H1 (cell line): Measurements from ENCODE around the gene IL7R. TPM values are rescaled to one million over a fixed set of nuclear protein-coding genes. Genes with fewer than 3 reads are reported as not detected.

Experiments
- CTCF ChIA-PET: fragments of 300-600 bp; sonication (Branson Sonifier 250); formaldehyde crosslinking; loops from one replicate; lab custom pipeline; 2021; ENCODE audit not compliant: partially characterized antibody; lab: Charles Lee
- POLR2A ChIA-PET: fragments of 300-600 bp; sonication (Branson Sonifier 250); formaldehyde crosslinking; loops from one replicate; lab custom pipeline; 2021; ENCODE audit warnings: inconsistent platforms; ENCODE audit not compliant: partially characterized antibody; lab: Charles Lee
- DNase-seq, 2 experiments: peaks; one replicate each; pipeline versions ENCODE4 v3.0.0 to v3.0.0-alpha.2; 2010 to 2022; ENCODE audit warnings: low spot score in 2 of 2, low read depth in 1 of 2, mixed read lengths in 1 of 2
- FAIRE-seq: peaks from 2 replicates; lab custom pipeline; 2011; peaks lifted over from hg19 to GRCh38; lab: Jason Lieb, UNC
- H2AFZ ChIP-seq: 2 replicates; pipeline ENCODE4 v1.8.1; 2012; ENCODE audit warnings: low read length, inconsistent platforms
- H2AK5ac ChIP-seq: 2 replicates; pipeline ENCODE4 v1.6.1; 2013; ENCODE audit warnings: low read depth, low read length
- H2BK120ac ChIP-seq: replicated peaks from 2 replicates; pipeline ENCODE3; 2013; ENCODE audit warnings: low read depth, low read length, inconsistent platforms
- H2BK12ac ChIP-seq: 2 replicates; pipeline ENCODE4 v1.6.1; 2013; ENCODE audit warnings: low read depth, low read length
- H2BK15ac ChIP-seq: 2 replicates; pipeline ENCODE4 v1.6.1; 2013; ENCODE audit warnings: low read length
- H2BK20ac ChIP-seq: 2 replicates; pipeline ENCODE4 v1.6.1; 2013; ENCODE audit warnings: low read length
- H2BK5ac ChIP-seq: 2 replicates; pipeline ENCODE4 v1.6.1; 2013; ENCODE audit warnings: low read depth, low read length
- H3K14ac ChIP-seq: 2 replicates; pipeline ENCODE4 v1.6.1; 2013; ENCODE audit warnings: inconsistent platforms; ENCODE audit not compliant: insufficient read length
- H3K18ac ChIP-seq: 2 replicates; pipeline ENCODE4 v1.6.1; 2013; ENCODE audit warnings: low read length; ENCODE audit errors: extremely low read depth
- H3K23ac ChIP-seq: 2 replicates; pipeline ENCODE4 v1.6.1; 2013; ENCODE audit warnings: inconsistent platforms; ENCODE audit not compliant: insufficient read length
- H3K23me2 ChIP-seq: 2 replicates; pipeline ENCODE4 v1.6.1; 2013; ENCODE audit warnings: low read depth, low read length
- H3K27ac ChIP-seq: 2 replicates; pipeline ENCODE4 v1.6.1; 2011; ENCODE audit warnings: low read depth, low read length, inconsistent platforms
- H3K27me3 ChIP-seq, 4 experiments: replicated peaks in 1 of 4; 1 replicate in 1 of 4; 2 replicates in 3 of 4; pipeline versions ENCODE4 v1.6.1 to v1.8.1; 2011 to 2013; ENCODE audit warnings: low read length in 3 of 4, mild to moderate bottlenecking in 3 of 4, inconsistent platforms in 2 of 4, mixed read lengths in 2 of 4, moderate library complexity in 1 of 4; ENCODE audit not compliant: control insufficient read depth in 3 of 4, insufficient read depth in 3 of 4; ENCODE audit errors: extremely low read depth in 1 of 4
- H3K36me3 ChIP-seq, 4 experiments: 2 replicates each; pipeline versions ENCODE4 v1.6.1 to v1.8.1; 2011 to 2013; ENCODE audit warnings: mild to moderate bottlenecking in 4 of 4, low read length in 3 of 4, moderate library complexity in 2 of 4, control low read depth in 1 of 4, inconsistent platforms in 1 of 4; ENCODE audit not compliant: insufficient read depth in 4 of 4, control insufficient read depth in 2 of 4
- H3K4ac ChIP-seq: replicated peaks from 2 replicates; pipeline ENCODE3; 2013; ENCODE audit warnings: low read length, low read depth, mixed read lengths, inconsistent platforms; ENCODE audit not compliant: insufficient read length
- H3K4me1 ChIP-seq, 4 experiments: replicated peaks in 1 of 4; 1 replicate in 1 of 4; 2 replicates in 3 of 4; pipeline versions ENCODE4 v1.6.1 to v1.8.1; 2011 to 2013; ENCODE audit warnings: low read length in 3 of 4, inconsistent platforms in 2 of 4, mixed read lengths in 1 of 4; ENCODE audit not compliant: insufficient read depth in 4 of 4, control insufficient read depth in 3 of 4
- H3K4me2 ChIP-seq, 2 experiments: 2 replicates each; pipeline versions ENCODE4 v1.6.1 to v1.8.1; 2011 to 2013; ENCODE audit warnings: low read depth in 2 of 2, low read length in 2 of 2, control low read depth in 1 of 2, inconsistent platforms in 1 of 2, mild to moderate bottlenecking in 1 of 2; ENCODE audit not compliant: insufficient read depth in 1 of 2
- H3K4me3 ChIP-seq, 4 experiments: fragments of 200-600, 300-600 bp in 1 of 4; sonication (generic), shearing (Covaris generic), sonication (Bioruptor Twin) in 1 of 4; 2 replicates each; pipeline versions ENCODE4 v1.5.1 to v1.8.1; 2011 to 2016; ENCODE audit warnings: low read length in 4 of 4, low read depth in 3 of 4, control low read depth in 2 of 4, inconsistent platforms in 2 of 4, mild to moderate bottlenecking in 2 of 4, mixed read lengths in 1 of 4, moderate library complexity in 1 of 4; ENCODE audit not compliant: insufficient read depth in 2 of 4; ENCODE audit errors: extremely low read depth in 1 of 4
- H3K56ac ChIP-seq: replicated peaks from 2 replicates; pipeline ENCODE3; 2013; ENCODE audit warnings: low read depth, mild to moderate bottlenecking, mixed read lengths, low read length, inconsistent platforms; ENCODE audit not compliant: insufficient read length
- H3K79me1 ChIP-seq: 2 replicates; pipeline ENCODE4 v1.6.1; 2013; ENCODE audit warnings: low read depth, low read length, control low read depth
- H3K79me2 ChIP-seq, 2 experiments: 2 replicates each; pipeline versions ENCODE4 v1.6.1 to v1.8.1; 2012 to 2013; ENCODE audit warnings: low read length in 2 of 2, mild to moderate bottlenecking in 2 of 2, inconsistent platforms in 1 of 2; ENCODE audit not compliant: insufficient read depth in 2 of 2, control insufficient read depth in 1 of 2
- H3K9ac ChIP-seq, 4 experiments: replicated peaks in 1 of 4; 1 replicate in 1 of 4; 2 replicates in 3 of 4; pipeline versions ENCODE4 v1.6.1 to v1.8.1; 2011 to 2013; ENCODE audit warnings: low read depth in 3 of 4, low read length in 3 of 4, control low read depth in 2 of 4, mild to moderate bottlenecking in 2 of 4, moderate library complexity in 2 of 4, inconsistent platforms in 1 of 4; ENCODE audit errors: extremely low read depth in 1 of 4
- H3K9me3 ChIP-seq, 2 experiments: 2 replicates each; pipeline versions ENCODE4 v1.6.1 to v1.8.1; 2012 to 2013; ENCODE audit warnings: mild to moderate bottlenecking in 2 of 2, moderate library complexity in 2 of 2, control low read depth in 1 of 2, inconsistent platforms in 1 of 2, low read depth in 1 of 2, low read length in 1 of 2, mixed read lengths in 1 of 2; ENCODE audit not compliant: insufficient read depth in 2 of 2
- H4K20me1 ChIP-seq, 2 experiments: replicated peaks in 1 of 2; 2 replicates each; pipeline versions ENCODE3 to v1.8.1; 2011 to 2013; ENCODE audit warnings: inconsistent platforms in 2 of 2, low read length in 2 of 2, mild to moderate bottlenecking in 1 of 2; ENCODE audit not compliant: insufficient read depth in 2 of 2, control insufficient read depth in 1 of 2
- H4K5ac ChIP-seq: 2 replicates; pipeline ENCODE4 v1.6.1; 2013; ENCODE audit warnings: low read length, low read depth, mixed read lengths, inconsistent platforms; ENCODE audit not compliant: insufficient read length
- H4K8ac ChIP-seq: 2 replicates; pipeline ENCODE4 v1.8.0; 2013; ENCODE audit warnings: mild to moderate bottlenecking, moderate library complexity, low read length, inconsistent platforms; ENCODE audit not compliant: insufficient read depth; ENCODE audit errors: extremely low read depth
- H4K91ac ChIP-seq: replicated peaks from 2 replicates; pipeline ENCODE3; 2013; ENCODE audit warnings: low read length, mixed read lengths, inconsistent platforms; ENCODE audit not compliant: insufficient read length
- EZH2 ChIP-seq: fragments of 200-600 bp; sonication (generic); IDR thresholded peaks from 2 replicates; pipeline ENCODE4 v1.7.1; 2012; ENCODE audit warnings: low read depth, mild to moderate bottlenecking, moderate library complexity, low read length, inconsistent platforms; ENCODE audit not compliant: severe bottlenecking
- HDAC2 ChIP-seq, 2 experiments: fragments of 300-600 bp in 1 of 2; sonication (generic) in 1 of 2; IDR thresholded peaks; 2 replicates each; pipeline ENCODE4 v1.6.1; 2011 to 2012; ENCODE audit warnings: low read depth in 2 of 2, low read length in 2 of 2, mild to moderate bottlenecking in 2 of 2, moderate library complexity in 2 of 2, borderline replicate concordance in 1 of 2, inconsistent platforms in 1 of 2
- KDM1A ChIP-seq: fragments of 200-600, 300-600 bp; sonication (generic); IDR thresholded peaks from 2 replicates; pipeline ENCODE4 v1.7.1; 2016; ENCODE audit warnings: mild to moderate bottlenecking, low read length, borderline replicate concordance
- NANOG ChIP-seq: IDR thresholded peaks from 2 replicates; pipeline ENCODE4 v1.6.1; 2011; ENCODE audit warnings: low read length, low read depth, mild to moderate bottlenecking, inconsistent platforms; ENCODE audit not compliant: insufficient read depth, poor library complexity, severe bottlenecking
- PHF8 ChIP-seq: fragments of 200-600 bp; sonication (generic); conservative IDR thresholded peaks from 2 replicates; pipeline ENCODE4 v1.7.1; 2012; ENCODE audit warnings: low read depth, mild to moderate bottlenecking, inconsistent platforms, low read length, moderate library complexity
- RBBP5 ChIP-seq: IDR thresholded peaks from 2 replicates; pipeline ENCODE4 v1.7.1; 2012; ENCODE audit warnings: low read depth, mild to moderate bottlenecking, inconsistent platforms, low read length, moderate library complexity, borderline replicate concordance
- SAP30 ChIP-seq: fragments of 300-600 bp; sonication (generic); IDR thresholded peaks from 2 replicates; pipeline ENCODE4 v1.7.1; 2012; ENCODE audit warnings: low read length, moderate library complexity, mild to moderate bottlenecking, inconsistent platforms; ENCODE audit not compliant: insufficient read depth, insufficient replicate concordance
- TAF1 ChIP-seq: IDR thresholded peaks from 2 replicates; pipeline ENCODE4 v1.6.1; 2011; ENCODE audit warnings: mild to moderate bottlenecking, low read depth, low read length
- TBP ChIP-seq: IDR thresholded peaks from 2 replicates; pipeline ENCODE4 v1.6.1; 2011; ENCODE audit warnings: low read depth, low read length, improper control_type of control experiment
- WGBS, 2 experiments: shearing (Covaris generic) in 1 of 2; methylation state at CpG; one replicate each; pipeline versions ENCODE4 v1.1.6 to v1.1.7; 2013 to 2015; ENCODE audit warnings: low lambda C conversion rate in 2 of 2, mixed read lengths in 2 of 2, inconsistent platforms in 1 of 2, low coverage in 1 of 2, missing lambda C conversion rate in 1 of 2; ENCODE audit not compliant: insufficient replicate concordance in 2 of 2, insufficient coverage in 1 of 2, insufficient read length in 1 of 2; ENCODE audit errors: extremely low coverage in 1 of 2, missing lambda C conversion rate in 1 of 2; 5-methylcytosine and 5-hydroxymethylcytosine counted together
- polyA plus RNA-seq, 7 experiments: library from polyadenylated mRNA; depleted of rRNA in 3 of 7; stranded (reverse) in 5 of 7; unstranded in 2 of 7; fragments of >200 nt in 5 of 7; fragments of 200-250 nt in 2 of 7; gene quantifications; 1 replicate in 5 of 7; 2 replicates in 1 of 7; 4 replicates in 1 of 7; pipeline versions ENCODE4 v1.2.1 to v1.2.3, GENCODE V29; 2011 to 2013; ENCODE audit warnings: missing spikeins in 2 of 7, mixed read lengths in 2 of 7
- total RNA-seq: library from RNA; stranded (reverse); fragmentation: NEBNext Ultra II Directional; extraction: Animal tissue kit (Norgen Biotek cat#: 25700); gene quantifications from 2 replicates; pipeline ENCODE4 v1.2.1, GENCODE V29; 2021
- TF ChIP-seq, protein P1 (sequence below): IDR thresholded peaks from 2 replicates; pipeline ENCODE4 v1.6.1; 2011; ENCODE audit warnings: low read length, improper control_type of control experiment
- TF ChIP-seq, protein P2 (sequence below): IDR thresholded peaks from 2 replicates; pipeline ENCODE4 v1.6.1; 2012; ENCODE audit warnings: inconsistent platforms

The IL7R gene
- total and polyA plus RNA-seq, 2 of the 8 experiments (the other 6 are each of a cell fraction or from before 2014, with no cell fraction given): not detected

DNA sequence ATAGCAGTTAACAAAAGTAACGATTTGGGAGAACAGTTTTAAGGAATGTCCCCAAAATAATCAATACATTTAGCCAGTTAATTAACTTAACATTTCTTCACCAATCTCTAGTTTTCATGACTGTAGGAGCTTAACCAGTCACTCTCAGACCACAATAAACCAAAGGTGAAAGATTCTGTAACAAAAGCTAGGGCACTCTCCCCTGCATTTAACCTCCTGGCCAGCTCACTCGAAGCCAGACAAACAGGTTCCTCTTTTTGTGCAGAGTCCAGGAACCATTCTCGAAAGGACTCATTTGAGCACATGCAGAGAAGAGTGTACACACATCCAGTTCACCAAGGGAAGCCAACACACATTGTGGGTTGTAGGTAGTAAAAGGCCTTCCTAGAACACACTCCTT lies 6.5 kb downstream of the IL7R start:
- no peak overlapping the region for H4K8ac ChIP-seq
- H3K9me3 ChIP-seq: no peaks in the 10 kb centered on the region
- no peak overlapping the region for H4K91ac ChIP-seq
- H2BK120ac ChIP-seq: no peak overlapping the region
- H3K23me2 ChIP-seq: no peaks in the 10 kb centered on the region
- no peak overlapping the region for H3K27ac ChIP-seq
- no peaks in the 10 kb centered on the region for H4K20me1 ChIP-seq
- FAIRE-seq (no peak), DNase-seq (no peak)
- H3K4ac ChIP-seq: no peak overlapping the region
- H3K27me3 ChIP-seq: no peaks in the 10 kb centered on the region
- no peak overlapping the region for H3K14ac ChIP-seq
- no peak overlapping the region for H3K23ac ChIP-seq
- peaks cover 0 to 7% (median 2%) of the 10 kb centered on the region in 4 experiments; a peak in 3 of 7 replicates for H3K4me1 ChIP-seq
- no peak overlapping the region for H3K9ac ChIP-seq
- H3K18ac ChIP-seq: no peak overlapping the region
- H3K79me1 ChIP-seq: no peaks in the 10 kb centered on the region
- POLR2A ChIA-PET: interaction anchor here (0.6 kb wide), 1 partner anchor 22 kb away, joined by 3 read pairs; no protein-coding TSS in a partner anchor
- no peak overlapping the region; the same call in 1 of the 2 replicates for H2BK15ac ChIP-seq
- H2AK5ac ChIP-seq: no peak overlapping the region
- H2BK12ac ChIP-seq: no peak overlapping the region
- H3K79me2 ChIP-seq: no peaks in the 10 kb centered on the region
- no peak overlapping the region for H2BK20ac ChIP-seq
- 97% methylated on average over 3 of the region's 3 CpGs; no CpG with 5 or more reads in 1 of the 2 experiments for WGBS, 2 experiments
- no peak overlapping the region for H2AFZ ChIP-seq
- H3K4me2 ChIP-seq: no peak overlapping the region
- no peak overlapping the region for H4K5ac ChIP-seq
- no peak overlapping the region for H3K56ac ChIP-seq
- no peak overlapping the region for H2BK5ac ChIP-seq
- H3K4me3 ChIP-seq: no peak overlapping the region
- no peaks in the 10 kb centered on the region; a peak in 1 of 8 replicates for H3K36me3 ChIP-seq
- CTCF ChIA-PET: interaction anchor here (0.6 to 1.4 kb wide), 4 partner anchors 12 to 631 kb away, joined by 3 to 4 read pairs (median 3); no protein-coding TSS in a partner anchor
- TF ChIP-seq, protein P1, sequence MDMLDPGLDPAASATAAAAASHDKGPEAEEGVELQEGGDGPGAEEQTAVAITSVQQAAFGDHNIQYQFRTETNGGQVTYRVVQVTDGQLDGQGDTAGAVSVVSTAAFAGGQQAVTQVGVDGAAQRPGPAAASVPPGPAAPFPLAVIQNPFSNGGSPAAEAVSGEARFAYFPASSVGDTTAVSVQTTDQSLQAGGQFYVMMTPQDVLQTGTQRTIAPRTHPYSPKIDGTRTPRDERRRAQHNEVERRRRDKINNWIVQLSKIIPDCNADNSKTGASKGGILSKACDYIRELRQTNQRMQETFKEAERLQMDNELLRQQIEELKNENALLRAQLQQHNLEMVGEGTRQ: no peak
- TF ChIP-seq SAP30 (no peak), KDM1A (no peak), EZH2 (no peak), PHF8 (no peak), NANOG (no peak), RBBP5 (no peak), TBP (no peak), TAF1 (no peak), HDAC2 (IDR thresholded peaks at IDR 0.05; ENCODE audit: borderline replicate concordance in 1 of 2, low read depth in 2 of 2, low read length in 2 of 2) (no peak)
- TF ChIP-seq, protein P2, sequence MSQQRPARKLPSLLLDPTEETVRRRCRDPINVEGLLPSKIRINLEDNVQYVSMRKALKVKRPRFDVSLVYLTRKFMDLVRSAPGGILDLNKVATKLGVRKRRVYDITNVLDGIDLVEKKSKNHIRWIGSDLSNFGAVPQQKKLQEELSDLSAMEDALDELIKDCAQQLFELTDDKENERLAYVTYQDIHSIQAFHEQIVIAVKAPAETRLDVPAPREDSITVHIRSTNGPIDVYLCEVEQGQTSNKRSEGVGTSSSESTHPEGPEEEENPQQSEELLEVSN: no peak
